GM12872 (cell line): ENCODE results near the gene EIF2S3.

Experiments
- CTCF ChIP-seq: IDR thresholded peaks from 3 replicates; pipeline ENCODE4 v1.5.1; 2011; ENCODE audit warnings: low read depth, mild to moderate bottlenecking, low read length, moderate library complexity; ENCODE audit not compliant: insufficient read depth

Gene EIF2S3

DNA sequence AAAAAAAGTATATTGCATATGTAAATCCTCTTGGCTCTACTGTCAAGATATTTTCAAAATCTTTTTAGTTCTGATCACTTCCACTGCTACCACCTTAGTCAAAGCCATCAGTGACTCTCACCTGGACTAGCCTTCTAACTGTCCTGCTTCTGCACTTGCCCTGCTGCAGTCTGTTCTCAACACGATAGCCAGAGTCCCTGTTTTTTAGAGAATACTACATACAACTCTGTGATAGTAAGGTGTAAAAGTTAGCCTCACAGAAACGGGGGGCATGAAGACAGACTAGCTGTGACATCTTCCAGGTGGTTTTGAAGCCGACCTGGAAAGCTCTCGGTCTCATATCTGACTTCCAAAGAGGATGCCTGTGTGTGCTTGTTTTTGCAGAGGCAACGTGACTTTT is 24.7 kb downstream of the EIF2S3 start:
- no peak for TF ChIP-seq CTCF

- TF ChIP-seq CTCF: no peak
Observed at GRCh38 chrX:24080704-24081103, 25.9 kb downstream of the EIF2S3 start.

GRCh38 chrX:24081661-24082154 is 27.0 kb downstream of the EIF2S3 start:
- peak; percentile 32; the same call in 1 of the 3 replicates for TF ChIP-seq CTCF

DNA sequence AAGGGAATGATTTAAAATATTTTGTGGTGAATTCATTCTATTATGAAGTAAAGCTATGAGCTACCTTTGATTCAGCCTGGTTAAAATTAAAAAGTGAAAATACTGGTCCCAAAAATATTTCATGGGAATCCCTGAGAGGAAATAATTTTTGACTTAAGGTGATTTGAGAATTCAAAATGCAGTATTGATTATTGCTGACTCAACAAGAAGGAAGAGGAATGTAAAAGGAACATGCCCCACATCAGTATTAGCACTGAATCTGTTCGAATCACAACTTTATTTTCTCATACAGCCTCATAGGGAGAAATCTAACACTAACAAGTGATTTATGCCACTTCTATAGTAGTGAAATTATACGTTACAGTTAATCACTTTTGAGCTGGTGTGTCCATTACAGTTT is 27.7 kb downstream of the EIF2S3 start:
- no peak for TF ChIP-seq CTCF

DNA sequence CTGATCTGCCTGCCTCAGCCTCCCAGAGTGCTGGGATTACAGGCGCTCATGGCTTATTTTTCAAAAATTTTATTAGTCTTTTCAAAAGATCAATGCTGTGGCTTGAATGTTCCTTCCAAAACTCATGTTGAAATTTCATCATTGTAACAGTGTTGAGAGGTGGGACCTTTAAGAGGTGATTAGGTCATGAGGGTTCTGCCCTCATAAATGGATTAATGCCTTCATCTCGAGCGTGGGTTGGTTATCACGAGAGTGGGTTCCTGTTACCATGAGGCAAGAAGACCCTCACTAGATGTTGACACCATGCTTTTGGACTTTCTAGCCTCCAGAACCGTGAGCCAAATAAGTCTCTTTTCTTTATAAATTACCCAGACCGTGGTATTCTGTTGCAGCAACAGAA is 30.3 kb downstream of the EIF2S3 start:
- no peak for TF ChIP-seq CTCF

GRCh38 chrX:24090300-24091200 is 35.8 kb downstream of the EIF2S3 start:
- TF ChIP-seq CTCF: no peak

DNA sequence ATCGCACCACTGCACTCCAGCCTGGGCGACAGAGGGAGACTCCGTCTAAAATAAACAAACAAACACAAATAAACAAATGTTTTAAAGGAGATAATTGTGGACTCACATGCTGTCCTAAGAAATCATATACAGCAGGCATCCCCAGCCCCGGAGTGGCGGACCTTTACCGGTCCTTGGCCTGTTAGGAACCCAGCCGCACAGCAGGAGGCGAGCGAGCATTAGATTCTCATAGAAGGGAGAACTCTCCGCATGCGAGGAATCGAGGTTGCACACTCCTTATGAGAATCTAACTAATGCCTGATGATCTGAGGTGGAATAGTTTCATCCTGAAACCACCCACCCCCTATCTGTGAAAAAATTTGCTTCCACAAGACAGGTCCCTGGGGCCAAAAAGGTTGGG is 39.0 kb downstream of the EIF2S3 start:
- TF ChIP-seq CTCF: no peak
